HG03095 (cell line): ENCODE data around the gene GRIK1.

Experiments
- ATAC-seq: cut with Tn5 transposase; IDR thresholded peaks from one replicate; pipeline ENCODE4 v1.9.1; 2021; ENCODE audit warnings: moderate library complexity; ENCODE audit not compliant: unreplicated experiment

Gene GRIK1

DNA sequence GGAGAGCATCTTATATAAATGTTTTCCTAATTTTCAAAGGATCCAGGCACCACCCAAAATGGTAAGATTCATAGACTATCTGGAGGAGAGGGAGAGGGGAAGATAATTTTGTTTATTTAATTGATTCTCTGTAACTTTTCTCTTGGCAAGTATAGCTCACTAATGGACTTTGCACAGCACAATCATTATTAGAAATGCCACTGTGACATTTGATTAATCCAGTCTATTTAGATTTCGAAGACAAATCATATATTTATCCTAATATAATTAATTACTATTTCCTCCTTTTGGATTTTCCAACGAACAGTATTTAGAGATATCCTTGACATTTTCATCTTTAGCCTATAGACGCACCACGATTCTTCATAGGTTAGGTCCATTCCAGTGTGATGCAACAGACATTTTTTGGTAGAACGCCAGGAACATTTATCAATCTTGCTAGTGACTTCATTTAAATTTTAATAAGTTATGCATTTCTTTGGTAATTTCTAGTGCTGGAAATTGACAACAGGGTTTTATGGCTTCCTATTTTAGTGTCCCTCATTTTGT, 152.4 kb downstream of the GRIK1 start:
- no peak for ATAC-seq

DNA sequence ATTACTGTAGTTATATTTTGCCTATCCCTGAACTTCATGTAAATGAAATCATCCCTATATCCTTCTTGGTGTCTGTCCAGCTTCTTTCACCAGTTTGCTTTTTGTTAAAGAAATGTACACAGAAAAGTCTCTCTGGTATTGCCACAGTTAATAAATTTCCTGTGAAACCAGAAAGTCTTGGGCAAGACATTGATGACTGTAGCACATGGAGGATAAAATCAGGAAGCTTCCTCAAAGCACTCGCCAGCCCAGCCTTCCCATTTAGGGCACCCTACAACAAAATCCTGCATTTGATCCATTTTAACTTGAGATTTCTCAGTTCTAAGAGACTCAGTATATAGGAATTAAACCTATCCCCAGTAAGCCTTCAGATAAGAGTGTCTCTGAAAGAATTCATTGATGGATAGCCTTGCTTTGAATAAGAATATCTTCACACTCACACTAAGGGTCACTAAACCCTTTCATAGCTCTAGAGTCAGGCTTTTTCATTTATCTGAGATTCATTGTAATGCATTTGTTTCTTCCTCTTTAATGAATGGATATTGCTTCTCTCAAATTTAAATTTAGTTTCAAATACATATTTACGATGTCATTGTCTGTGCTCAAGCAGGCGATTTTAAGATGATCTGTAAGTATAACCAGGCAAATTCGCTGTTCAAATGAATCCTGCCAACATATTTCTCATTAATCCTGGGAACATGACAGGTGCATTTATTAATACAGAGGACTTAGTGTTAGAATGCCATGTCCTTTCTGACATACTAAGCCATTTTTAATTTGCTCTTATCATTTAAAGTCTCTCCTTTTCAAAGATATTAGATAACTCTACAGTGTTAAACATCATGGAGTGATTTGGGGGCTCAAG, 153.1 kb downstream of the GRIK1 start:
- no peak for ATAC-seq

DNA sequence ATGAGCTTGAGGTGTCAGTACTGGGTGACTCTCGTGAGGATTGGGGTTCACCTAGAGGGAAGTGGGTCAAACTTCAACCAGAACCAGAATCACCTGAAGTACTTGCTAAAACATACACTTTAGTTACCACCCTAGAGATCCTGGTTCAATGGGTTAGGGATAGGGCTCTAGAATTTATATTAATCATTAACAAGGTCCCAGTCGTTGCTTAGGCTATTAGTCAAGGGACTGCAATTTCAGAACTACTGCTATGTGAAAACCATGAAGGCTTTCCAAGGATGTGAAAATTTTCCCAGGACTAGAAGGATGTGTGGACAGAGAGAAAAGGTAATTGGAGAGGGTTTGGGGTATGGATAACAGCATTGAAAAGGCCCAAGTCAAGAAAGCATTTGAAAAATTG, 162.6 kb downstream of the GRIK1 start:
- no peak for ATAC-seq

DNA sequence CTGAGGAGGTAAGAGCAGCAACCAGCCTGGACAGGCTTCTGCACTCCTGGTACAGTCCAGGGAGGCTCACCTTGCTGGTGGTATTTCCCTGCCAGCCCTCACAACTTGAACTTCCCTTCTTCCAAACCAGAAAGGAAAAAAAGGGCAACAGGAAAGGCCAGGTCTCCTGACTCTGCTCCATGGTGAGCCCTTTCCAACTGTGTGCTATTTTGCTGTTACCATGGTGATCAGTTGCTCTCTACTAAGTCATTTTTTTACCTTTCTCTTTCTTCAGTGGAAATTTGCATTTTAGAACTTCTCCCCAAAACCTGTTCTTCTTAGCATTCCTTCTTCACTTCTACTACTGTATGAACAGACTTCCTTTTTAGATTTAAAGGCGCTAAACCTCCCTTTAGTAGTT, 164.3 kb downstream of the GRIK1 start:
- no peak for ATAC-seq

DNA sequence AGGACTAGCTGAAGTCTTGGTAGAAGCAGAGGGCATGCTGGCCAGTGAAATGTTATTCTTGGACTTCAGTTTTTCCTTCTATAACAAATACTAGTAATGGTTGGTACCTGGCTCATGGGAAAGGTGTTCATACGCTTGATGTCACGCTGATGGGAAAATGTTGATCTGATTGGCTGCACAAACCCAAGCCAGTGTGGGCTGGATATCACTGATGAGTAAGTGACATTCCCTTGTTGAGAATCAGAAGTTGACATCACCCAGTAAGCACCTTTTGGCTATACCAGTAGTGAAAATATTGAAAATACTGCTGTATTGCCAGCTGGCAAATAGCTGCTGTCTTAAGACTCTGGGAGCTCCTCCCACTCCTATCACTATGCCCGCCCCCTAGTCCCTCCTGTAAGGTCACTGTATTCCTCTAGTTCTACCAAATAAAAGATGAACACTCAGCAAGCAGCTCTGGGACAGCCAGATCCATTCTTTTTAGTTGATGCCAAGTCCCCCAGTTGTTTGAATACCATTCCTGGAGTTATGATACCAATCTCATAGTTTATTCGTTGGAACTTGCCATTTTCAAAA, 168.2 kb downstream of the GRIK1 start:
- no peak for ATAC-seq

DNA sequence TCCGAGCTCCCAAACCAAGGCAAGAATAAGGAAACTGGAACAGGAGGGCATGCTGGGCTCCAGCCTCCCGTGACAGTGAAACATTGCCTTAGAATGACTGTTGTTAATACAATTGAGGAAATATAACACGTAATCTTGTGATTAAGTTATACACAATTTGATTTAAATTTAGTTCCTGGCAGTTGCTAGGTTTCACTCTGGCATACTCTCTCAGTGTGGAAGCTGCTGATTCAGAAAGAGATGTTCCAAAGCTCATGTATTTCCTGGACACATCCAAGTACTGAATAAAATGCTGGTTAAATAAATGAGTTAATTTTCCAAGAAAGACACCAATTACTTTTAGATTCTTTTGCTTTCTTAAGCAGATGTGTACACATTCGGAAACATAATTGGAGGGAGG, 176.1 kb downstream of the GRIK1 start:
- no peak for ATAC-seq

DNA sequence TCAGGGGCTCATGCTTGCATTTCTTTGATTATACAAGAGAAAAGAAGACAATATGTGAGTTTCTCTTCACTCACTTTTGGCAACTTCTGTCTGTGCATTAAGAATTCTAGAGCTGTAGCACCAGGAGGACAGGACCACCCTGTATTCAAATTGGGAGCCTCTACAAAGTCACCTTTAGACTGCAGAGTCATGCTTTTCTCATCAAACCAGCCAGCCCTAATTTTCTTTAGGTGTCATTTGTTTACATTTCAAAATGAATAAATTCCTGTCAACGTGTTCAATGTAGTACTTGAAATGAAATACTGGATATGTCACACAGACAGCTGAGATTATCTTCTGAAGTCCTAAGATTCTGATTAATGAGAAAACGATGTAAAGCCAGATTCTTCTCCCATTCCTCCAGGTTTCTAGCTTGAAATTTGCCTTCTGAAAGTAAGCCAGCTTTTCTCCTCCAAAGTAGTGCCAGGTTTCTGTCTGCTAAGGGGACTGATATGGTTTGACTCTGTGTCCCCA, 177.2 kb downstream of the GRIK1 start:
- no peak for ATAC-seq

DNA sequence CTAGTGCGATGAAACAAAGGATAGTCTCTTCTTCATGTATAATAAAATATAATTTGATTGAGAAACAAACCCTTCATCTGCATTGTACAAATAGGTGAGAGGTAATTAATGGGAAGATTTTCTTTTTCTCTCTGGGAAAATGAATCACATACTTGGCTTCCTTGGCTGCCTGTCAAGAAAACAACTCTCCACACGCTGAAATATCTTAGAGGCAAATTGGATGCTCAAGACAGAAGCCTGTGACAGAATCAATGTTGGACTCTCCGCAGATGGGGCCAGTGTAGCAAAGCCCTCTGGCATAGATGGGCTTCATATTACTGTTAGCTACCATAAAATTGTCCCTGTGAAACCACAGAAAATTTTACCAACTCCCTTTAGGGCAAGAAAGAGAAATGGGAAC, 186.6 kb downstream of the GRIK1 start:
- no peak for ATAC-seq

DNA sequence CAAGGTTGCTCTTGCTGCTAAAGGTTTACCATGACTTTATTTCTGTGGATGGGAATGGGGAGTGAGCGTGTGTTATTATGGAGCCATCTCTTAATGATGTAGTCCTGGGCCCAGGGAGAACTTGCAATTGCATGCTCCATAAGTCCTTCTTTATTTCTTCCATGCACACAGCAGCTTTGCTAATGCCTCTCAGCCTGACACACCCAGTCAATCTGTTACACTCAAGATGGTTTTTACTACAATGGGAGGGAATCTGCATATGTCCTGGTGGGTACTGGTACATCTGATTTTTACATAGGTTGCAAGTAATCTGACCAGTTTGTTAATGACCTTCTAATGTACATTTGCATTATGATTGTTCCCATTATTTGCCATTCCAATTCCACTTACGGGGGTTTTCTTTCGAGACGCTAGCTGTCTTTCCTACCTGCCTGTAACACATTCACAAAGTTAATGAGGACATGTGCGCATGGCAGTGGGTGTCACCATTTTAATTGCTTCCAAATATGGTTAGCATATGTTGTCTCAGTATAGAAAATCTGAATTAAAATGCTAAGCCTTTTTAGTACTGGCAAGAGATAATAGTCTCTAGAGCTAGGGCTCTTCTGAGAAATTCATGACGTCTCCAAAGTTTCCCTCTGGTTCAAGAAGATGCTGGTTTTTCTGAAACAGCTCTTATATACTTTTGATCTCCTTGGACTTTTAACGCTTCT, 188.2 kb downstream of the GRIK1 start:
- ATAC-seq: no peak

DNA sequence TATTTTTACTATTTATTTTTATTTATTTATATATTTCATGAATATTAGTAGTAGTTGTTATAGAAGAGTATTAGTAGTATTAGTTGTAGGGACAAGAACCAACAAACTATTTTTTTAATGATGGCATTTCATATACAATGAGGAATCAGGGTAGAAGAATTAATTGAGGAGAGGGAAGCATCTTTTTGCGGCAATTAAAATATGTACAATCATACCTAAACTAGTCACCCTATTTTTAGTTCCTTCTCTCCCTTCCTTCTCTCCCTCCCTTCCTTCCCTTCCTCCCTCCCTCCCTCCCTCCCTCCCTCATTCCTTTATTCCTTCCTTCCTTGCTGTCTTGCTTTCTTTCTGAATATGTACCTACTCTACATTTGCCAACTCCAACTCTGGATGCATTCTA, 189.8 kb downstream of the GRIK1 start:
- ATAC-seq: no peak

DNA sequence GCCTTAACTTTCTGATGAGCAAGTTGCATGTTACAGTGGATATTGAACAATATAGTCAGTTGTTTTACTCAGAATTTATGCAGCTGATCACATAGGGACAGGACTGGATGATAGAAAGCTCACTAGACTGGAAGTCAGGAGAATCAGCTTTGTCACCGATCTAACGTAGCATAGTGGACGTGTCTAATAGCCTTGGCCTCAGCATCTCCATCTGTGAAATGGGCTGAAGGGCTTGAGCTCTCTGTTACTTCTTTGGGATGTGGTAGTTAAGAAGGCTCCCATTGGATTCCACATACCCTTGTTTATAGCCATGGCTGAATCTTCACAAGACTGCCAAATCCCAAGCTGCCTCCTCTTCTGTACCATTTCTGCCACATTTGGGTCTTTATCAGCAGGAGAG, 190.6 kb downstream of the GRIK1 start:
- no peak for ATAC-seq

DNA sequence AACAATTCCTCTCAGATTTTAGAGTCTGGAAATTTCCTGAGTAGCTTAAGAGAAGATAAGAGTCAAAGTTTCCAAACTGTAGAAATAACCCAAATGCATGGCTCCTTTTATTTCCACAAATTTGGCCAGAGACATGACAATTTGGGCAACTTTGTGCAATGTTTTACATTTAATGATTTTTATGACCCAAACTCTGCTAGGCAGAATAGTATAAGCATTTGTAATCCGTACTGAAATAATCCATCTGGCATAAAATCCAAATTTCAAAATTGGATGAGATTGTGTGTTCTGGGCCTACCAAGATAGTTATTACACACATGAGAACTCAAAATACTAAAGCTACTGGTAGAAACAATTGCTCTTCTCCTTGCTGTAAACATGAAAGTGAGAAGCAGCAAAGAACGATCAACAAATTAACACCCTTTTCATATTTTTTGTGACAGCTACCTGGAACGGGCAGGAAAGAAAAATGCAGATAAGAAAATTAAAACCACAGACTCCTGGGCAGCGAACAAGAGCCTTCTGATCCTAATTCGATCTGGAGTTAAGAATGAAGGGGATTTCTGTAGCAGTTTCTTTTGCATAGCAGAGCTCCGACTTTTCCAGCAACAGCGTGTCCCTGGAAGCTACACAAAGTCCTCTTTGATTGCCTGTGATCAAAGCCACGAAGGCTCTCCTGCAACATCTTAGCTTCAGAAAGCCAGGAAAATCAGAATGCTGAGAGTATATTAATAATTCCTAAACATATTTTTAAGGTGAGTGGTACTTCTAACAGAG, 191.2 kb downstream of the GRIK1 start:
- ATAC-seq: no peak

DNA sequence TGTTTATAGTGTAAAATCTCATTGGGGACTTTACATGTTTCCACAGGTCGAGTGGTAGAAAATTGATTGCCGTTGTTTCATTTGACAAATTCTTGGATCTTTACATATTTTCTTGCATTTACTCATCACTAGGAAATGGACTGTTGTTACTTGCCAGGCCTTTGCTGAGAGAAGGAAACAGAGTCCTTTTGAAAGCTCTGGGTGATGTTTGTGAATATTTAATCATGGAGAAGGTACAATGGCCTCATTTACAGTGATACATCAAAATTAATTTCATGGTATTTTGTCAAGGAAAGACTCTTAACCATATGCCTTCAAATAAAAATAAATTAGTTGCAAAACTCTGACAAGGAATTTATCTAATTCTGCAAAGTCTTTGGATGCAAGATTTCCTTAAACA, 198.0 kb downstream of the GRIK1 start:
- no peak for ATAC-seq

DNA sequence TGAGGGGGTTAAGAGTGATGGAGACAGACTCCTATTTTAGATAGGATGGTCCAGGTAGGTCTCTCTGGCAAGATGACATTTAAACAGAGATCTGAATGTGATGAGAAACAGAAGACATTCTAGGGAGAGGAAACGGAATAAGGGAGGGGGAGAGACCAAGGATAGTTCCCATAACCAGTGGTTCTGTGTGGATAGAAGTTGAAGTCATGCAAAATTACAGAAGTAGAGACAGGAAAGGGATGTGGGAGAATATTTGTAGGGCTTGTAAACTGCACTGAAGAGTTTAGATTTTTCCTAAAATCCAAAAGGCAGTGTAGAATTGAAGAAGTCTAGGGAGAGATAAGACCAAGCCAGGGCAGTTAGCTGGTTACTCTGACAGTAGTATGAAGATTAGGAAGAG, 200.6 kb downstream of the GRIK1 start:
- ATAC-seq: no peak

DNA sequence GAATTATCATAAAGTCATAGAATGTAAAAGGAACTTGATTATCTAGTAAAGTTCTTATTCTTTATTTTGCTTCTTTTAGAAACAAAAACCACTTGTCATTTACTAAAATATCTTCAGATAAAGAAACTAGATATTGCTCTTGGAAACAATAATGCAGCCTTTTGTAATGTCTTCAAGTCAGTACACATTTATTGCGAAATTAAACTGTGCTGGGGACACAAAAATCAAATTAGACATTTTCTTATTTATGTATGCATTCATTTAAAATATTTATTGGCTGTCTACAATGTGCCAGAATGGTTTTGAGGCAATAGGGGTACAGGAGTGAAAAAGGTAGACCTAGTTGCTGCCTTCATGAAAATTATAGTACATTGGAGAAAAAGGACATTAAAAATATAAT, 201.1 kb downstream of the GRIK1 start:
- ATAC-seq: no peak

DNA sequence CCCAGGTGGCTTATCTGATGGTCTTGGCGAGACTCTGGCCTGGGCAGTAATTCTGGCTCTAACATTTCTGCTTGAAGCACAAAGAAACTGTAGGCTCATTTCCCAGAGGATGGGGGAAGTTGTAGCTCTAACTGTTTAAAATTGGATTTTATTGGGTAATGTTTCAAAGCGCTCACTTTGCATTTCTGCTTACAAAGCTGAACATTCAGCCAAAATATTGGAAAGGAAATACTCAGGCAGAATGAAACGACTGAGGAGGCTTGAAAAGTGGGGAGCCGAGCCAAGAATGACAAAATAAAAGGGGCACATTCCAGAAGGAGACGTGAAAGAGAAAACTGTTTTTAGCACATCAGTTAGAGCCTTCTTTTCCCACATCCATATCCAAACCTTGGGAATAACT, 202.6 kb downstream of the GRIK1 start:
- no peak for ATAC-seq

DNA sequence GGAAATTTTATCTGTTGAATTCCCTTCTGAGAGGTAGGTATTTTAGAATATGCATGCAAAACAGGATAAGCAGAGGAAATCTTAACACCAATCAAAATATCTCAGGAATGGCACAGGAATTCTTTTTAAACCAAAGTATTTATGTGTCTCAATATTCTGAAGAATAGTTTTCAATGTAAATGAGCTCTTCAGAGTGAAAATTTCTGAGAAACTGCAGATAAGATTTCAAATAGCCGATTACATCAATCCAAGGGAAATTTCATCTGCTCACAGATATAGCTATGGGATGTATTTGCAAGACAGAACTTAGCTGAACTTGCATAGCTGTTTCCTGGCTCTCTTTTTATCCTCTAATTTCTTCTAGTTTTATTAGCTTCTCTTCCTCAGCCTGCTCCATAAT, 209.5 kb downstream of the GRIK1 start:
- ATAC-seq: no peak

DNA sequence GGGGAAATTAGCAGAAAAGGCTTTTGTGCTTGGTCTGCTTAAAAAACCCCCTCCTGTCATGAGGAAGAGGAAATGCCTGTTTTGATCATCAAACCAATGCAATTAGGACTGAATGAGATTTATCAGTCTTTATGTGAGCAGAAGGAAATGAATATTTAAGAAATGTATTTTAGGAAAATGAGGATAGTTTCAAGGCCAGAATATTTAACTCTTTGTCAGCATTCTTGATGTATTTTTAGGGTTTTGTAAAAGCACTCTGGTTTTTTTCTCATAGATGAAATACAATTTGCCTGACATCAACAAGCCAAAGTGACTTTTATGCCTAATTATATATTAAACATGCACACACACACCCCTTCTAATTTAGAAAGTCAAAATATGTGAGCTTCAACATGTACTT, 213.8 kb downstream of the GRIK1 start:
- ATAC-seq: no peak

DNA sequence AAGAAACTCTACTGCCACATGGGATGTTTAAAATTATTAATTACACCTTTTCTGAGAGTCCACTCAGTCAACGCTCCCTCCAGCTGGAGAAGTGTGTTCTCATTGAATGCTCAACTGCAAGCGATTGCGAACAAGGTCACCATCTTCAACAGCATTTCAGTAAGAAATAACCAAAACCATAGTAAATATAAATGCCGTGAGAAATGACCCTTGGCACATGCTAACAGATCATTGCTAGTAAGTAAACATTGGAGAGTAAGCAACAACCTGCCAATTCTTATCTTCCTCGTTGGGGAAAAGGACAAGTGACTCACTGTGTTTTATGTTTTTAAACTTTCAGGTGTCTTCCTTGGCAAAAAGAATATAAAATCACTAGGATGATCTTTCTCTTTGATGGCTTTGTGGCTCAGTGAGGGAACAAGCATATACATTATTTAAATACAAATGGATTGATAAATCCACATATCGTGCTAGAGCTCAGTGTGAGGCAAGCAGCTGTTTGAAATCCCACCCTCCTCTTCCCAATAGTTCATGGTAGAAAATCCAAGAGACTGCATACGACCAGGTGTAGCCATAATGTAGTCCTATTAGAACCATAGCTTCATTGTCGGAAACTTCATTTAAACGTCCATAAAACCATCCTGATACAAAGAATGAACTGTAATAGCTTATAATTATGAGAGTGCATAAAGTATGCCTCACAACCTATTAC, 214.6 kb downstream of the GRIK1 start:
- ATAC-seq: no peak

DNA sequence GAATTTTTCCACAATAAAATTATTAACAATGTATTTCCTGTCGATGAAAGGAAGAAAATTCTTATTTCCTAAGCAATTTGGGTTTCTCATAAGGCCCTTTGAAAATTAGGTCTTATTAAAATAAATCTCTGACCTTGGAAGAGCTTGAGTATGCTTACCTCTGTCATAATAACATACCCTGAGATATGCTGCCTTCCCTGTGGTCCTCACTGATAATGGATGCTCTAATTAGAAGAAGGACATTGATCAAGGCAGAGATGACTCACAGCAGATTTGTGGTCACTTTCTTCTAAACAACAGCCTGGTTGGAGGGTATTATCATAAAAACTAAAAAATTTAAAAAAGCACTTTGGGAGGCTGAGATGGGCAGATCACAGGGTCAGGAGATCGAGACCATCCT, 217.8 kb downstream of the GRIK1 start:
- no peak for ATAC-seq
